Germinal center (tissue), 1 donor: Measurements from ENCODE around the gene ITPR2.
A peak's percentile ranks its signal among the peaks of the same experiment; 100 is the strongest.
"Not testable (repeated sequence)": the region's sequence is repeated elsewhere in the genome, so short reads cannot be mapped to it uniquely, and the experiment has no call there.

Experiments
- DNase-seq: peaks from one replicate; pipeline ENCODE4 v3.0.0; 2012; ENCODE audit warnings: mixed read lengths, low spot score

The ITPR2 gene

DNA sequence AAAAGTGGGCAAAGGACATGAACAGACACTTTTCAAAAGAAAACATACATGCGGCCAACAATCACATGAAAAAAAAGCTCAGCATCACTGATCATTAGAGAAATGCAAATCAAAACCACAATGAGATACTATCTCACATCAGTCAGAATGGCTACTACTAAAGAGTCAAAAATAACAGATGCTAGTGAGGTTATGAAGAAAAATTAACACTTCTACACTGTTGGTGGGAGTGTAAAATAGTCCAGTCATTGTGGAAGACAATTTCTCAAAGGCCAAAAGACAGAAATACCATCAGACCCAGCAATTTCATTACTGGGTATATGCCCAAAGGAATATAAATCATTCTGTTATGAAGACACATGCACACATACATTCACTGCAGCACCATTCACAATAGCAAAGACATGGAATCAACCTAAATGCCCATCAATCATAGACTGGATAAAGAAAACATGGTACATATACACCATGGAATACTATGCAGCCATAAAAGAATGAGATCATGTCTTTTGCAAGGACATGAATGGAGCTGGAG is 103.8 kb downstream of the ITPR2 start:
- not testable (repeated sequence) for DNase-seq

DNA sequence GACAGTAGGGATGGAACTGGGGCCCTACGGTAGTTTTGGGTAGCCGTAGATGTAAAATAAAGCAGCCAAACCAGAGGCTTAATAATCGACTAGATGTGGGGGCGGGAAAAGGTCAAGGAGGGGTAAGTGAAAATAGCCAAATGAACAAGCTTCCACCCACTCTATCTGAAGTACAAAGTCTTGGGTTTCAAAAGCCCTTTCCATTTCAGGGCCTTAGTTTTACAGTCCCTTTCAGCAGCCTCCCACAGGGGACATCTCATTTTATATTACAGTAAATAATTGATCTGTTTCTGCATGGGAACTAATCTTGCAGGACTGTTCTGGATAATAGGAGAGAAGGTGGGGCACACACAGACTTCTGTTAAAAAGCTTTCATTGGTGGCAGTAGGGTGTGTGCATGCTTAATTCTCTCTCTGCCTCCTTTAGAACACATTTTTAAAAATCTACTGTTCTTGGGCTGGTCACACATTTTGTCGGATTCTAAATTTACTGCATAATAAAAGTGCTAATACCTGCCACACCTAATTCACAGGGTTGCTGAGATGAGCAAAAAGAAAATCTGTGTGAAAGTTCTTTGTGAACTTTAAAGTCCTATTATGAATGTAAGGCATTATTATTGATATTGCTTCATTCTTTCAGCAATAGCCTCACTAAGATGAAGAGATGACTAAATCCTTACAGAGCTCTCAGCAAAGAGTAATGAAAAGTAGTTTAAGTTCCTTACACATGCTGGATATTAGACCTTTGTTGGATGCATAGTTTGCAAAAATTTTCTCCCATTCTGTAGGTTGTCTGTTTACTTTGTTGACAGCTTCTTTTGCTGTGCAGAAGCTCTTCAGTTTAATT is 104.6 kb downstream of the ITPR2 start:
- DNase-seq, result no peak

DNA sequence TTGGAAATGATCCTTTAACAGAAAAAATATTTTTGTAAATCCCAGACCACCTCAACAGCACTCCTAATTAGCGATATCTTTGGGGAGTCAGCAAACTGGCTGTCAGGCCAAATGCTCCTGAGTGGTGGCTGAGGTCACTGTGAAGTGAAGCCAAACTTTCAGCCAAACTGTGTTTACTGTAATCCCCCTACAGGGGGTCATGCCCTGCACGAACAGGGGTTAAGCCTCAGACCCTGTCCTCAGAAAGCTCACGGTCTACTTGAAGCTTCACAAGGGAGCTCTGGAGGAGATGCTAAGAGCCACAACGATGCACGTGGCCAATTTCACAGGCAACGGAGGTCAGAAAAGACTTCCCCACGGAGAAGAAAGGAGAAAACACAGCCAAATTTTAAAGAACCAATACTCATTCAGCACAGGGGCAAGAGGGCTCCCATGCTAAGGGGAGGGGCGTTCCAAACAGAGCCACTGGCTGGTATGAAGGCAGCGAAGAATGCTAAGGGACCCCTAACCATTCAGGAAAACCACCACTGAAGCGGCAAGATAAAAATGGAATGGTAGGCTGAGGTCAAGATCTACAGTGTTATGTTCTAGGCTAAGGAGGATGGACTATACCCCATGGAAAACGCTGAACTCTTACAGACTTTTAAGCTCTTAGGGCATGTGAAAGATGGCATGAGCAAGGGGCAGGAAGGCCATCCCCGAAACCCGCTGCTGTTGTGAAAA is 105.4 kb downstream of the ITPR2 start:
- no peak for DNase-seq

DNA sequence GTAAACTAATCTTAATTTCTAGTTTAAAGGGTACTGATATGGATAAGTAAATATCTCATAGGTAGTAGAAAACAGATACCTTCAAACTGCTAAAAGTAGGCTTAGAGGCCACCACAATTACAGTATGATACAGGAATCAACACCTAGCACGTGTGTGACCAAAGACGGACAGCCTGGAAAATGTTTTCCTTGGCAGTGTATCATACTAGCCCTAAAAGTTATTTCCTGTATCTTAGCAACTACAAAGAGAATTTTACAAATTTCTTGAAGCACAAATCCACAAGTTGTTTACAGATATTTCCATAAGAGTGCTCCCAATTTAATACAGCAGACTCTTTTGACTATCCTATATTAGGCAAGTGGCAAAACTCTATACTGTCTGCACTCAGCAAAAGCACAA is 106.0 kb downstream of the ITPR2 start:
- no peak for DNase-seq

DNA sequence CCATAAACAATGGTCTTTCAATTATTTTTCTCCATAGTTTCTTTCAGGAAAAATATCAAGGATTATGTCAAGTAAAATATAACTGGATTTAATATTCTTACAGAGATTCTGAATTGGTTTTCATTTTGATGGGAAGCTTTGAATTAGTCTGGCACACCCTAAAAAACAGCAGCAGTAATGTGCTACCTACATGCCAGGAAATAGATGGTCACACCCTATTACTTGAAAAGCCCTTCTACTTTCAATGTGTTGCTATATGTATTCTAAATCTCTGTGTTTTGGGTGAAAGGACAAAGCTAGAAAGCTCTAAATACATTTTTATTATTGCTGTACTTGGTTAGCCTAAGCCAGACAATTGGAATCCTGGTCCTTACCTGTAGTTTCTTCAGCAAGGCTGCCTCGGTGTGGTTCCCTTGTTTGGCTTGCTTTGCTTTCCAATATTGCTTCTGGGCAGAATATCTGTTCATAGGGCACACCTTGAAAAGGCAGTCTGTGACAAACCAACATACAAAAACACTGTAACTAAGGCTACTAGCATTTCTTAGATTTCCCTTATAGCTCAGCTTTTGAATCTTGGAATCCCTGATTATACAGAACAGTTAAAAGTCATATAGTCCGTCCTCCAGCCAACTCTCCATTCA is 107.6 kb downstream of the ITPR2 start:
- DNase-seq, result no peak

DNA sequence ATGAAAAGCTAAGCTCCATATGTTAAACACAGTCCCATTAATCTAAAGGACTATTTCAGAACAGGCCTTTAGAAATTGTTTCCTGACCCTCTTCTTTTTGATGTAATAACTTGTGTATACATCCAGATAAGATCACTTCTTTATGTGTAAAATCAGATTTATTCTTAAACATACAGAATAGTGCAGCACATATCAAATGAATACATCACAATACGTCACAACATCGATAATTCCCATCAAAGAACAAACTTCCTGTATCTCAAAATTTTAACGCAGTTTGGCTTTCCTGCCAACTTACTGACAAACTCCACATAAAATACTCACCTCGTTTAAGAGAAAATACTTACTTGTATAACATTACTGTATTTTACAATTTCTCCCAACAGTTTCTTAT is 108.7 kb downstream of the ITPR2 start:
- DNase-seq, result no peak

DNA sequence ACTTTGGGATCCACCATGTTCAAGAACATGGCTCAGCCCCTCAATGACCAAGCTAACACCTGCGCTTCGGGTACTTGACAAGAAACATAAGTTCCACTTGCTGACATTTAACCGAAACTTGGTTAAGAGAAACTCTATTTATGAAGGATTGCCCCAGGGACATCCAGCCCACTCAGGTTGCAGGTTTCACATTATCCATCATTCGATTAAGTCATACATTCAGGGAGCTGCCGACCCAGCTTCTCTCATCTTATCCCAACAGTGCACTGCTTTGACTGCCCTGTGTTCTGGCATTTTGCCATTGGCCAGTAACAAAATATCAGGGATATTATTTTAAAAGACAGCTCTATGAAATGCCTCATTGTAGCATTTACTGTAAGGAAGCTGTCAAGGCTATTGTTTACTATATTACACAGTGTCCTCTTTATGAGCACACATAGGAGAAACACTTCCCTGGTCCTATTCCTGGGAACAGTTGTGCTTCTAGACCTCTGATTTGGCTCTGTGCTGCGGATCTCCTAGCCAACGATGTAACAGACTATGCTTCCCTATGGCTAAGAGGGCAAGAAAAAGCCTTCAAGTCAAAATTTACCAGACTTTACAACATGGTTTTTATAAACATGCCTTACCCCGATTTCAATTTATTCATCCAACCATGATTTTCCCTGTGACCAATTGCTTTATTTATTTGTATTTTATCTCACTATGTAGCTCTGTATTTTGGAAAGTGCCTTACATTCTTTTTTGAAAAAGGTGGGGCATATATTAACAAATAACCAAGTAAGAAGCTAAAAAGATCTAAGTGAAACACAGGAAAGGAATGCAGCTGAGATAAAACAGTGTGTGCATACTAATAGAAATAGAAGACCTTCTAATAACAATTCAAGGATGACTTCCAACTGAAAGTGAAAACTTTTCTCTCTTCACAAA is 109.3 kb downstream of the ITPR2 start:
- DNase-seq, result no peak

DNA sequence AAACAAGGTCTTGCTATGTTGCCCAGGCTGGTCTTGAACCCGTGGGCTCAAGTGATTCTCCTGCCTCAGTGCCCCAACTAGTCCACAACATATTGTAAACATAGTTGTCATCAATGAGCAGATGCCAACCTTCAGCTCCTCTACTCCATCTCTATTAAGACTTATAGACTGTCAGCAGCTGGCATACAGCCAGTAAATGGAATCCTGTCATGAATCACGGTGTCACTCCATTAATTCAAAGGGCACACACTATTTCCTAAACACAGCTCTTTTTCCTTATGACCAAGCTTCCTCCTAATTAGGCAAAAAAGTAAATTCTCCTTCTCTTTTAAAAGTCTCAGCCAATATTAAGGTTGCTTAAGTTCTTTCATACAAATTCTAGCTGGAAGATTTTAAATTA is 111.2 kb downstream of the ITPR2 start:
- DNase-seq, result no peak

DNA sequence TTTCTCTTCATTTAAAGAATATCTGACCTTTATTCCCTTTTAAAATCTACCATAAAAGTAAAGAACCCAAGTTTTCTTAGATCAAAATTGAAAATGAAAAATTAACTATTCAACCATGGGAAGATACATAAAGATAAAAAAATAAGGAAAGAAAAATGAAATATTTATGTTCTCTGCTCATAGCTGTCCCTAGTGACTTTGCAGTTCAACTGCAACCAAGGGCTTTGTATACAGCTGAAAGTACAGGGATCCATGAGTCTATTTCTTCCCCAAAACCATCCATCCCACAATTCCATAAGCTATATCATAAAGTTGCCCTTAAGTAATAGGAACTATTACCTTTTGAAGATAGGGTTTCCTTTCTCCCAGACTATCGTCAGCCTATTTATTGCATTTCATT is 113.1 kb downstream of the ITPR2 start:
- DNase-seq, result no peak

DNA sequence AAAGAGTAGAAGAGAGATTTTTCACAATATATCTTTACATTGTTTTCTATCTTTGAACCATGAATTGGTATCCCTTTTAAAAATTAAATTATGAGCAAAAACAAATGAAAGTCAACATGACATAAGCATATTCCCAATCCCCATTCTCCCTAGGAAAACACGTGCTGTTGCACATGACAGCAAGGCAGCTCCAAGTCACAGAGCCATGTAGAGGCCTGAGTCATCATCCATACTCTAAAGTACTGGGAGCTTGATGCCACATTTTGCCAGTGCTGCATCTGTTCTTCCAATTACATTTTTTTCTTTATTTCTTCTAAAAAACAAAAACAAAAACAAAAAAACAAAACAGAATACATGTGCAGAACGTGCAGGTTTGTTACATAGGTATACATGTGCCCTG is 115.2 kb downstream of the ITPR2 start:
- DNase-seq, result no peak

DNA sequence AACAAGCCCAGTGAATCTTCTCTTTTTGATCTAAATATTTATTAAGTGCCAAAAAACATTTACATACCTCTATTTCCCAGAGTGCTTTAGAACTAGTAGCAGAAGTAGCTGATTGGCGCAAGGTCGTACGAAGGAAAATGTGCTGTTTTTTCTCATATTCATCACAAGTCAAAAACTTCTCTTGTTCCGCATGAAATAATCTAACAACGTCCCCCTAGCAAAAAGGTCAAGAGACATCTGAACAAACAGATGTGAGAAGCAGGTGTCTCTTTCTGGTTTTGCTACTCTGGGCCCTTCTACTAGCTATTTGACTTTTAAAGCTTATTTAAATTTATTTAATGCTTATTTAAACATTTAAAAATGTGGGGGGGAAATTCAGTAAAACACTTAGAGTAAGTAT is 117.8 kb downstream of the ITPR2 start:
- DNase-seq, result no peak

DNA sequence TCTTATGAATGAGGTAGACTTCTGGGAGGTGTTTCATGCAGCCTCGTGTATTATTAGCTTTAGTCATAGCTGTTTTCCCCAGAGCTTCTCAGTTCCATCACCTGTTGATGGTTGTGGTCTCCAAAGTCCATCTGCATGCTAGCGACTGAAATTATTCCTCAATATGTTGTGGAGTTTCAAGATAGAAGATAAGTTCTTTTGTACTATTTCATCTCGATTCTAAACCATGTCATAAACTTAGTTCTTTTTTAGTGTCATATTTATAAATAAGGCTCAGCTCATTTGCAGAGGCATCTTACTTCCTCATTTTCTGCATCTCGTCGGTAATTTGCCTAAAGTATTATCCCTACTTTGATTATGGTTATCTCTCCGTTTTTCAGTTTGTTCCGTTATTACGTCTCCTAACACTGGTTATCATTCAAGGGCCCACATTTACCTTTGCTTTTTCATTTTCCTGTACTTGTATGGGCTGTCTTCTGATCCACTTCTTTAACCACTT is 119.1 kb downstream of the ITPR2 start:
- DNase-seq, result peak; percentile 41

DNA sequence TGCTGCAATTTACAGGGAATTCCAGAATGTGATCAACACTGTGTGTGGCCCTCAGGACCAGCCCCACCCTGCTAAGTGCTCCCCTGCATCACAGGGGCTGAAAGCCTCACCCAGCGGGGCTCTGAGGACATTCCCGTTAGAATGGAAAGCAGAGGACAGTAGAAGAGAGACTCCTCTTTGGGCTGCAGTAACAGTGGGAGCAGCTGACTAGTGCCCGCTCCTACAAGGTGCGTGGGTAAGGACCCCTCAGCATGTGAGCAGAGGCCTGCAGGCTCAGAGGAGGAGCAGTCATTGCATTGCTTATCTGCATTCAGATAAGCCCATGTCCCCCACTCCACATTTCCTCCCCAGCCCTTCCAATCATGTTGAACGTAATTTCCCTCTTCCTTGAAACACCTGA is 120.1 kb downstream of the ITPR2 start:
- DNase-seq, result no peak

DNA sequence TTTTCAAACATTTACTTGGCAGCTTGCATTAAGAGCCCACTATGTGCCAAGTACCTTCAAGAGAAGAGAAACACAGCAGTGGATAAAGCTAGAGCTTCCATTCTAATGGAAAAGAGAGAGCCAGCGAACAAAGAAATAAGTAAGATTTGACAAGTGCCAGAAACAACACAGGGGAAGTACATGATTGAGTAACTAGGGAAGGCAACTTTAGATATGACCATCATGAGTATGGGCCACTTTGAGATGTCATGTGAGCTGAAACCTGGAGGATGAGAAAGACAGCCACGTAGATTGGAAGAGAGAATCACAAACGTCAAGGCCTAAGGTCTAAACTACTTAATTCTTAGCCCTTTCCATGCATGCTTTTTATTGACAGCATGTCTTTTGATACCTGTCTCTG is 121.4 kb downstream of the ITPR2 start:
- no peak for DNase-seq

DNA sequence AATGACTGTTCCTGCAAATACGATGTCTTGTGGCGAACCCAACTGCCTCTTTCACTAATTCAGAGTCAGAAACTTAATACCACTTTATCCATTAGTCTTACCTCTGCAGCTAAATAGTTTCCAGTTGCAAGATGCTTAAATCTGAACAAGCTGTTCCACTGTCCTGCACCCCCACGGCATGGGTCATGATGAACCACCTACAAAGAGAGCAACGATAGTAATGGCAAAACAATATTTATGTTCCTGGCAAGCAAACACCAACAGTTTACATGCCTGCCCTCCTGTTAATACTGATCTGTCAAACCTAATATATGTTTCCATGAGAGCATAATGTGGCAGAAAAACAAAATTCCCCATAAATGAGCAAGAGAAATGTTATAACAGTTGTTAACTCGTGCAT is 121.9 kb downstream of the ITPR2 start:
- no peak for DNase-seq

DNA sequence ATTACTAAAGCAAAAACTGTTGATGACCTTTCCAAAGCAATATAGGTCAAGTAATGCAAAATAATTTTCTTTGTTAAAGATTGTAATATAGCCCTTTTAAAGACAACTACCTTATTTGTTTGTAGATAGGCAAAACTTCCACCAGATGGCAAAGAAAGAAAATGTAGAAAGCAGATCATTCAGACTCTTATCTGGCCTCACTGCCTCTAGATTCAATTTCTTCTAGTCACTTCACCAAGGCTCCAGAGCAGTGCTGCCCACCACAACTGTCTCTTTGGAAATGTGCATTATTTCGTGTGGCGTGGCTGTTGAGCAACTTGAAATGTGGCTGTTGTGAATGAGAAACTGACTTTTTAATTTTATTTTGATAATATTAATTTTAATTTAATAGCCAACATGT is 127.1 kb downstream of the ITPR2 start:
- no peak for DNase-seq

DNA sequence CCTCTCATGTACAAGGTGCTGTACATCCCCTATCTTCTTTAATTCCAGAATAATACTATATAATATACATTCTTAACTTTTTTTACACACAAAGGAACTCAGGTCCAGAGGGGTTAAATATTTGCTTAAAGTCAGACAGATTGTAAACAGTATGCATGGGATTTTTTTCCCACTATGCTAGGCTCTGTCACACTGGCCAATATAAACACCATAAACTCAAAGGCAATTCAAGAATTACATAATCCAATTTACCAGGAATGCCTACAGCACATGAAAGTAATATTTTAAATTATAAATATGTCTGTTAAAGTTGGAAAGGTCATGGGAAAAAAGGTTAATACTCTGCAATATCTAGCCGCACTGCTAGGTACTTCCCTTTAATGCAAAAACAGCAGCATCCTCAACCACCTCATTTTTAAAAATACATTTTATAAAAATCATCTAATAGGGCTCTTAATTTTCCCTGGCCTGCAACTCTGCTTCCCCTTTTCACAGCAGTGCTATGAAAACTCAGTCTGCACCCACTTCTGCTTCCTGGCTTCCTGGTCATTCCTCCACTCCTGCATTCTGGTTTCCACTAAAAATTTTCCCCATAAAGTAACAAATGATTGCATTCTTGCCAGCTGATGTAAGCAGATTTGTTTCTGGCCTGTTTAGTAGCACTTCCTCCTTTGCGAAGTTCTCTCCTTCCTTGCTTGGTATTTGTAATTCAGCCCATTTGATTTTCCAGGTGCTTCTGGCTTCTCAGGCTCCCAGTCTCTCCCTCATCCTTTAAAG is 128.1 kb downstream of the ITPR2 start:
- no peak for DNase-seq

DNA sequence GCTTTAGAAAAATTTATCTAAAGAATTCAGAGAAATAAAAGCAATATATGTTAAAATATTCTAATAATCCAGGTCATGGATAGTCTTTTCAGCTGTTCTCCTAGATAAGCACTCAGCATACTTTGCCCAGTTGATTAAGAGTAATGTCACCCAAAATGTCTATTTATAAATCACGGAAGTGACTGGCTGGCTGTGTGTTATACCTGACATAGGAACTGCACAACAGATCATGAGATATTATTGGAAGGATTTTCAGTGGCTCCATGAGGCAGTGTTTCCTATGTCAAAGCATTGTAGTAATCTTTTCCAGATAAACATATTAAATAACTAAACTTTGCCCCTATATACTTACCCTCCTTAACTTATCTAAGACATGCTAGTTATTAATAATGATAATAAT is 128.8 kb downstream of the ITPR2 start:
- DNase-seq, result no peak

DNA sequence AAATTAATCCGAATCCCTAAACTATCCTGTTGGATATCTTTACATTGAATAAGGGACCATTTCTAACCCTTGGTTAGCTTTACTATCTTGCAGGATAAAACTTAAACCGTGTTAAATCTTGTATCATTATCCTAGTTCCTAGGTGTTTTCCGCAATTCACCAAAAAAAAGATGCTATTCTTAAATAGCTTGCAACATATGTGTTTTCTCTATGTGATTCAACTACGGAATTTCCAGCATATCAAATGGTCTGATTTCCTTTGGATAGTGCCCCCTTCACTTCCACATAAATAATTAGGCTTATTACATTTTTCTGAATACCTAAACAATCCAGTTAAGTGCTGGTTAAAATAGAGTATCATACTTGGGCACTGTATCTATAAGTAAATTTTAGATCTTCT is 130.3 kb downstream of the ITPR2 start:
- DNase-seq, result no peak

DNA sequence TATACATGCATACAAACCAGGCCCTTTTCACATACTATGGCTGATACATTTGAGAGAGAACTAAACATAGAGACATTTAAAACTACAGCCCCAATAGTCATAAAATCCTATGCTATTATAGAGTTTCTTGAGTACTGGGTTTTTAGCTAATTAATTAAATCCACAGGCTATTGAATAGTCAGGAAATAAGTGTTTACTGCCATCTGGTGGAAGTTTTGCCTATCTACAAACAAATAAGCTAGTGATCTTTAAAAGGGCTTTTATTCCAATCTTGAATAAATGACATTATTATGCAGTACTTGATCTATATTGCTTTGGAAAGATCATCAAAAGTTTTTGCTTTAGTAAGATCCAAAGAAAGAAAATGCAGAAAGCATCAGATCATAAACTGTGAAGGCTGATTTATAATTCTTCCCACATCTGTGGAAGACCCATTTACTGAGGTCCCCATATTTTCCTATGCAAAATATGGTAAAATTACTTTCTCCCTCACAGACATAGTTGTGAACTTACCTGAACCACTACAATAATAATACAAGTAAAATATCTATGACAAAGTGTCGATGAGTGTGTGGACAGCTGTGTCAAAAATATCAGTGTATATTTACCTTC is 131.3 kb downstream of the ITPR2 start:
- no peak for DNase-seq
